ENCODE data around the gene HOXB6.

HOXB6 gene

DNA sequence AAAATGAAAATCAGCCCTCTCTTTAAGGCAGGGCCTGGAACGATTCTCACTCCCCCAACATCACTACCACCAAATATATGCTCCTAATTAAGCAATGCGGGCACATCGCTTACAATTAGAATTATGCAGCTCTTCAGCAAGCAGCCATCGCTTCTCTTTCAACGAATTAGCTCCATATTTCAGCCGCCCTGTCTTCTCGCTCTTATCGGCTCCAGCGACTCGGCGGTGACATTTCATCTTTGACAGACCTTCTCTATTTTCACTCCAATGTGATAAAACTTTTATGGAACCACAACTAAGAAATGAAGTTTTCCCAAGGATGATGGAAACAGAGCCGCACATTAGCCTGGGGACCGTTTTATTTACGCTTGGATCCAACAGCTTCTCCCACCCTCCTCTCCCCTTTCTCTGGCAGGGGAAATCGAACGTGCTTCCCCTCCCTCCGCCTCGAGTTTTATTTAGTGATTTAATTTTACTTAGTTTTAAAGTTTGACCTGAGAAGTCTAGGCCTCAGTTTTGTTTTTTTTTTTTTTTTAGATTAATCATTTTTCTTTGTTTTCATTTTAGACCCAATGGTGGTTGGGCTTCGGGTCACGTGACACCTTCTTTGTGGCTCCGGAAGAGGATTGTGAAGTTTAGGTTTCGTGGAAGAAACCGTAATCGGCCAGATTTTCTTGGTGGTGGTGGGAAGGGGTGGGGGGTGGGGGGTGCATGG, 56.8 kb downstream of the HOXB6 start:
- peak overlapping the region; percentile 9; the same call in 1 of the 2 replicates for H3K27ac ChIP-seq
- no peak for TF ChIP-seq ZFX (IDR thresholded peaks at IDR 0.05)
- TF ChIP-seq, protein P1, sequence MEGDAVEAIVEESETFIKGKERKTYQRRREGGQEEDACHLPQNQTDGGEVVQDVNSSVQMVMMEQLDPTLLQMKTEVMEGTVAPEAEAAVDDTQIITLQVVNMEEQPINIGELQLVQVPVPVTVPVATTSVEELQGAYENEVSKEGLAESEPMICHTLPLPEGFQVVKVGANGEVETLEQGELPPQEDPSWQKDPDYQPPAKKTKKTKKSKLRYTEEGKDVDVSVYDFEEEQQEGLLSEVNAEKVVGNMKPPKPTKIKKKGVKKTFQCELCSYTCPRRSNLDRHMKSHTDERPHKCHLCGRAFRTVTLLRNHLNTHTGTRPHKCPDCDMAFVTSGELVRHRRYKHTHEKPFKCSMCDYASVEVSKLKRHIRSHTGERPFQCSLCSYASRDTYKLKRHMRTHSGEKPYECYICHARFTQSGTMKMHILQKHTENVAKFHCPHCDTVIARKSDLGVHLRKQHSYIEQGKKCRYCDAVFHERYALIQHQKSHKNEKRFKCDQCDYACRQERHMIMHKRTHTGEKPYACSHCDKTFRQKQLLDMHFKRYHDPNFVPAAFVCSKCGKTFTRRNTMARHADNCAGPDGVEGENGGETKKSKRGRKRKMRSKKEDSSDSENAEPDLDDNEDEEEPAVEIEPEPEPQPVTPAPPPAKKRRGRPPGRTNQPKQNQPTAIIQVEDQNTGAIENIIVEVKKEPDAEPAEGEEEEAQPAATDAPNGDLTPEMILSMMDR (conservative IDR thresholded peaks at IDR 0.05) = no peak

DNA sequence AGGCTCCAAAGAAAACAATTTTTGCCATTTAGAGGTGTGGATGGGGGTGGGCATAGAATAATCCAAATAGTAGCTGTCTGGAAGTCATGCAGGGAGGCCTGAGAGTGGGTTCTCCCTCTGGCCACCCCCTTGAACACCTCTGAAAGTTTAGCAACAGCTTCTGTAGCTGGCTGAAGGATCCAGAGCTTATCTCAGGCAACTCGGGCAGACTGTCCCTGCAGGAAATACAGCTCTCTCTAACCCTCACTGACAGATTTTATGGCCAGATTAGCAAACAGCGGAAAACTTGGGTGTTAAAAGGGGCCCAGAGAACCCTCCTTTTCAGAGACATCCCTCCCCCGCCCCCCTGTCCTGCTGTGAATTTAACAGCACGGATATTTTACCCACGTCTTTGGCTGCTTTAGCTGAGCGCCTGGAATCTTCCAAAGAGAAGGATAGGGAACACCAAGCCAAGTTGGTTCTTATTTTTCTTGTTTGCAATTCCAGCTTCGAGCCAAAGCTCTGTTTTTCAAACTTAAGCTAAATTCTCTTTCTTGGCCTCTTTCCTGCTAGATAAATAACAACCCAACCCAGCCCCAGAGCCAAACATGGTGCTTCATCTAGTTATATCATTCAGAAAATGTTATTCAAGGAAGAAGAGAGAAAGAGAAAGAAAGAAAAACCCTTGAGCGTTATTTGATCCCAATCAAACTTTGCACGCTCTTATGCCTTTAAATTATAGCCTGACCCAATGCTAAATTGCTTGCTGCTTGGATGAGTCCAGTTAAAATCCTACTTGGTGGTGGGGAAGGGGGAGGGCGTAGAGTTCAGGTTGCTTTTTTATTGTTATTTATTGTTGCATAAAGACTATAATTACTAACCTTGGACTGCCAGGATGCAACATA, 57.6 kb downstream of the HOXB6 start:
- peak overlapping the region; percentile 73 for H3K27ac ChIP-seq
- TF ChIP-seq, protein P1 (conservative IDR thresholded peaks at IDR 0.05) = no peak
- TF ChIP-seq ZFX (IDR thresholded peaks at IDR 0.05) = no peak

DNA sequence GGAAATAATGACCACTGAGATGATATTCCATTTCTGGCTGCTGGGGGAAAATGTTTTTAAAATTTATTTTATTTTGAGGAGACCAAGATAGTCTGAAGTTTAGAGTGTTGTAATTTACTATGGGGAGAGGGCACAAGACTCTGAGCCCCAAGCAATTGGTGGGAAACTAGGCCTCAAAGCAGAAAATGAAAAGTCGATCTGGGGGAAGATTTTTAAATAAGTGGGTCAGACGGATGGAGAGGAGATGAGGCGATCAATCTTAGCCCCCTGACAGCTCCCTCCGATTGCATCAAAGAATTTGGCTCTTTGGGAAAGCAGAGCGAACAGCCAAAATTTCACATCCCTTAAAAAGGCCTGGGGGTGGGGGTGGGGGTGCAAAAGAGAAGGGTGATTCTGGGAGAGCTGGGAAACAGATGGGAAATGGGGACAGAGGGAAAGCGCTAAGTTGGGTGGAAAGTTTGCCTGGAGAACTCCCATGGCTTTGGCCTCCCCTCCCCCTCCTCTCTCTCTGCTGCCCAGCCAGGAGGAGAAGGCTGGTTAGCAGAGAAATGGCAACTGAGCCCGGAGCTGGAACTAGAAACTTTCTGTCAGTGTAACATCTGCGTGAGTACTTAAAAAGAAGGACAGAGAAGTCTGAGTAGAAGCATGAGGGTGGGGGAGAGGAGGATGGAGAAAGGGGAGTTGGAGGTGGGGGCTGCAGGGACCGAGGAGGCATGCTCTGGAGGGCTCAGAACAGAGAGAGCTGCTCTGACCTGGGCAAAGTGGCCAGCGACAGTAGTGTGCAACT, 58.5 kb downstream of the HOXB6 start:
- H3K27ac ChIP-seq = peak overlapping the region; percentile 73
- TF ChIP-seq, protein P1 (conservative IDR thresholded peaks at IDR 0.05) = no peak
- TF ChIP-seq ZFX (IDR thresholded peaks at IDR 0.05) = no peak

All from C4-2B (cell line).